SK-N-SH (cell line): Measurements from ENCODE around the gene PAFAH1B2.

Experiments used
- CTCF ChIP-seq: fragments of 200-600 bp; sonication (generic); IDR thresholded peaks from 2 replicates; pipeline ENCODE4 v1.6.1; 2017; ENCODE audit warnings: antibody characterized with exemption, mild to moderate bottlenecking, moderate library complexity
- GATA2 ChIP-seq: sonication (generic); formaldehyde crosslinking; IDR thresholded peaks from 2 replicates; pipeline ENCODE4 v1.5.0; 2020; ENCODE audit warnings: mild to moderate bottlenecking, missing genetic modification reagents
- JUND ChIP-seq: IDR thresholded peaks from 2 replicates; pipeline ENCODE4 v1.4.0; 2012
- PBX3 ChIP-seq: IDR thresholded peaks from 2 replicates; pipeline ENCODE4; 2012
- POLR2AphosphoS5 ChIP-seq: IDR thresholded peaks from 2 replicates; pipeline ENCODE4 v1.6.1; 2012; ENCODE audit warnings: low read depth, low read length
- REST ChIP-seq: IDR thresholded peaks from 2 replicates; pipeline ENCODE4 v1.6.1; 2012; ENCODE audit warnings: mild to moderate bottlenecking, low read depth, low read length, moderate library complexity
- TF ChIP-seq, protein P1 (sequence below): IDR thresholded peaks from 2 replicates; pipeline ENCODE4 v1.4.0; 2012; ENCODE audit warnings: low read depth

DNA sequence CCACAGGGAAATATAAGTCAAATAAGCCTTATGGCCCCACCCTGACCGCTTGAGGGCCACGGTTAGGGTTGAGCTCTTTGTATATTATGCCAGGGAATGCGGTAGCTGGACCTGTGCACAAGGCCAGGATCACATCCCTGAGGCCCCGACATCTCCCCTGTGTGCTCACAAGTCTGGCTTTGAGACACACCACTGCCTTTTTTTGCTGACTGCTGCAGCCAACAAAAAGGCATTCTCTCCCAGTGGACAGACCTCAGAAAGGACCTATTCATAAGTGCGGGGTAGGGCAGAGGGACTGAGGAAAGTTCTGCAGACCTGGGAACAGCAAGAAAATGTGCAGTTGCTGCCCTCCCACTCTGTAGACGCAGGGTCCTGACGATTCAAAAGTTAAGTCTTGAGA is 31.0 kb downstream of the PAFAH1B2 start:
- TF ChIP-seq CTCF (no peak), JUND (no peak), REST (no peak), GATA2 (CRISPR knock-in tag) (no peak), POLR2AphosphoS5 (no peak), PBX3 (no peak)
- TF ChIP-seq, protein P1, sequence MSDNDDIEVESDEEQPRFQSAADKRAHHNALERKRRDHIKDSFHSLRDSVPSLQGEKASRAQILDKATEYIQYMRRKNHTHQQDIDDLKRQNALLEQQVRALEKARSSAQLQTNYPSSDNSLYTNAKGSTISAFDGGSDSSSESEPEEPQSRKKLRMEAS: no peak
